Esophagus squamous epithelium (tissue), 4 donors: ENCODE results near the gene KIF1B.
A peak's percentile ranks its signal among the peaks of the same experiment; 100 is the strongest.

Experiments
- POLR2A ChIP-seq, 4 donors: fragments of 450-650 bp; IDR thresholded peaks; one replicate each; pipeline ENCODE4 v1.6.1; 2017; ENCODE audit warnings: antibody characterized with exemption in 4 of 4, mild to moderate bottlenecking in 4 of 4, moderate library complexity in 3 of 4
- TF ChIP-seq, protein P1 (sequence below), 6 experiments: fragments of 450-650 bp in 4 of 6; fragments of 200-600 bp in 2 of 6; sonication (generic) in 2 of 6; IDR thresholded peaks; one replicate each; pipeline ENCODE4 v1.5.1; 2016 to 2019; ENCODE audit warnings: antibody characterized with exemption in 6 of 6, mild to moderate bottlenecking in 4 of 6, moderate library complexity in 4 of 6

DNA sequence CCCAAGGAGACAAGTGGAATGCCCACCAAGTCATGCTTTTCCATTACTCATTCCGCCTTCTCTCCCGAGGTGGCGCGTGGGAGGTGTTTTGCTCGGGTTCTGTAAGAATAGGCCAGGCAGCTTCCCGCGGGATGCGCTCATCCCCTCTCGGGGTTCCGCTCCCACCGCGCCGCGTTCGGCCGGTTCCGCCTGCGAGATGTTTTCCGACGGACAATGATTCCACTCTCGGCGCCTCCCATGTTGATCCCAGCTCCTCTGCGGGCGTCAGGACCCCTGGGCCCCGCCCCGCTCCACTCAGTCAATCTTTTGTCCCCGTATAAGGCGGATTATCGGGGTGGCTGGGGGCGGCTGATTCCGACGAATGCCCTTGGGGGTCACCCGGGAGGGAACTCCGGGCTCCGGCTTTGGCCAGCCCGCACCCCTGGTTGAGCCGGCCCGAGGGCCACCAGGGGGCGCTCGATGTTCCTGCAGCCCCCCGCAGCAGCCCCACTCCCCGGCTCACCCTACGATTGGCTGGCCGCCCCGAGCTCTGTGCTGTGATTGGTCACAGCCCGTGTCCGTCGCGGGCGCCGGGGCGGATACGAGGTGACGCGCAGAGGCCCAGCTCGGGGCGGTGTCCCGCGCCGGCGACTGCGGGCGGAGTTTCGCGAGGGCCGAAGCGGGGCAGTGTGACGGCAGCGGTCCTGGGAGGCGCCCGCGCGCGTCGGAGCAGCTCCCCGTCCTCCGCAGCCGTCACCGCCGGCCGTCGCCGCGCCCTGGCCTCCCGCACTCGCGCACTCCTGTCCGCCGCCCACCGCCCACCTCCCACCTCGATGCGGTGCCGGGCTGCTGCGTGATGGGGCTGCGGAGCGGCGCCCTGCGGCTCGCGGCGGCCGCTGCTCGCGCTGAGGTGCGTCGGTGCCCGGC lies at the start of gene KIF1B:
- TF ChIP-seq, protein P1, sequence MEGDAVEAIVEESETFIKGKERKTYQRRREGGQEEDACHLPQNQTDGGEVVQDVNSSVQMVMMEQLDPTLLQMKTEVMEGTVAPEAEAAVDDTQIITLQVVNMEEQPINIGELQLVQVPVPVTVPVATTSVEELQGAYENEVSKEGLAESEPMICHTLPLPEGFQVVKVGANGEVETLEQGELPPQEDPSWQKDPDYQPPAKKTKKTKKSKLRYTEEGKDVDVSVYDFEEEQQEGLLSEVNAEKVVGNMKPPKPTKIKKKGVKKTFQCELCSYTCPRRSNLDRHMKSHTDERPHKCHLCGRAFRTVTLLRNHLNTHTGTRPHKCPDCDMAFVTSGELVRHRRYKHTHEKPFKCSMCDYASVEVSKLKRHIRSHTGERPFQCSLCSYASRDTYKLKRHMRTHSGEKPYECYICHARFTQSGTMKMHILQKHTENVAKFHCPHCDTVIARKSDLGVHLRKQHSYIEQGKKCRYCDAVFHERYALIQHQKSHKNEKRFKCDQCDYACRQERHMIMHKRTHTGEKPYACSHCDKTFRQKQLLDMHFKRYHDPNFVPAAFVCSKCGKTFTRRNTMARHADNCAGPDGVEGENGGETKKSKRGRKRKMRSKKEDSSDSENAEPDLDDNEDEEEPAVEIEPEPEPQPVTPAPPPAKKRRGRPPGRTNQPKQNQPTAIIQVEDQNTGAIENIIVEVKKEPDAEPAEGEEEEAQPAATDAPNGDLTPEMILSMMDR (IDR thresholded peaks at IDR 0.05), result peak; percentile 95 to 99 (median 98)
- peak in 3 of 4 donors; percentile 96 to 99 (median 98) for TF ChIP-seq POLR2A (IDR thresholded peaks at IDR 0.05)
